H9 (cell line): ENCODE measurements around the gene INSYN2A. TPM values are rescaled to one million over a fixed set of nuclear protein-coding genes. Genes with fewer than 3 reads are reported as not detected.

Experiments
- DNase-seq: peaks from one replicate; pipeline ENCODE4 v3.0.0-alpha.2; 2017
- H2AFZ ChIP-seq: one replicate; pipeline ENCODE4 v1.6.1; 2013; ENCODE audit warnings: mild to moderate bottlenecking, low read length, control low read depth, moderate library complexity
- H2AK5ac ChIP-seq: 2 replicates; pipeline ENCODE4 v1.6.1; 2013; ENCODE audit warnings: low read length, control low read depth, mixed read lengths; ENCODE audit not compliant: insufficient read length
- H2BK120ac ChIP-seq: one replicate; pipeline ENCODE4 v1.6.1; 2013; ENCODE audit warnings: low read depth, mild to moderate bottlenecking, low read length, control low read depth, inconsistent platforms; ENCODE audit not compliant: poor library complexity, severe bottlenecking
- H2BK12ac ChIP-seq: 2 replicates; pipeline ENCODE4 v1.6.1; 2013; ENCODE audit warnings: low read length, control low read depth, mixed read lengths, low read depth; ENCODE audit not compliant: insufficient read length
- H2BK15ac ChIP-seq: 2 replicates; pipeline ENCODE4 v1.6.1; 2013; ENCODE audit warnings: low read depth, low read length, control low read depth
- H2BK20ac ChIP-seq: one replicate; pipeline ENCODE4 v1.6.1; 2013; ENCODE audit warnings: low read depth, mild to moderate bottlenecking, low read length, control low read depth, inconsistent platforms; ENCODE audit not compliant: poor library complexity, severe bottlenecking
- H2BK5ac ChIP-seq: 2 replicates; pipeline ENCODE4 v1.6.1; 2013; ENCODE audit warnings: low read length, control low read depth, mixed read lengths; ENCODE audit not compliant: insufficient read length
- H3K14ac ChIP-seq: 2 replicates; pipeline ENCODE4 v1.6.1; 2013; ENCODE audit warnings: low read length, control low read depth; ENCODE audit not compliant: insufficient read depth
- H3K18ac ChIP-seq: 2 replicates; pipeline ENCODE4 v1.6.1; 2013; ENCODE audit warnings: low read depth, mild to moderate bottlenecking, mixed read lengths, low read length, control low read depth; ENCODE audit not compliant: insufficient read length
- H3K23ac ChIP-seq: 2 replicates; pipeline ENCODE4 v1.6.1; 2013; ENCODE audit warnings: low read length, control low read depth, mixed read lengths, low read depth; ENCODE audit not compliant: insufficient read length
- H3K23me2 ChIP-seq: 2 replicates; pipeline ENCODE4 v1.6.1; 2013; ENCODE audit warnings: low read depth, mild to moderate bottlenecking, mixed read lengths, low read length, control low read depth; ENCODE audit not compliant: insufficient read length, poor library complexity, severe bottlenecking
- H3K27ac ChIP-seq: 2 replicates; pipeline ENCODE4 v1.5.1; 2013; ENCODE audit warnings: low read length, control low read depth, mixed read lengths, low read depth; ENCODE audit not compliant: insufficient read length
- H3K27me3 ChIP-seq: 2 replicates; pipeline ENCODE4 v1.6.1; 2013; ENCODE audit warnings: low read length, control low read depth, inconsistent platforms; ENCODE audit not compliant: insufficient read depth
- H3K4ac ChIP-seq: 2 replicates; pipeline ENCODE4 v1.6.1; 2013; ENCODE audit warnings: low read depth, mild to moderate bottlenecking, control low read depth, inconsistent platforms, low read length, moderate library complexity
- H3K4me1 ChIP-seq: 2 replicates; pipeline ENCODE4 v1.6.1; 2013; ENCODE audit warnings: low read length, control low read depth, inconsistent platforms; ENCODE audit not compliant: insufficient read depth
- H3K4me2 ChIP-seq: 2 replicates; pipeline ENCODE4 v1.6.1; 2013; ENCODE audit warnings: low read length, control low read depth, mixed read lengths; ENCODE audit not compliant: insufficient read length, insufficient read depth
- H3K56ac ChIP-seq: 2 replicates; pipeline ENCODE4 v1.6.1; 2013; ENCODE audit warnings: low read depth, mild to moderate bottlenecking, mixed read lengths, low read length, control low read depth; ENCODE audit not compliant: insufficient read length
- H3K79me1 ChIP-seq: 2 replicates; pipeline ENCODE4 v1.6.1; 2013; ENCODE audit warnings: low read depth, mild to moderate bottlenecking, moderate library complexity, low read length, control low read depth, inconsistent platforms; ENCODE audit not compliant: insufficient read depth, poor library complexity, severe bottlenecking
- H3K79me2 ChIP-seq: 2 replicates; pipeline ENCODE4 v1.6.1; 2013; ENCODE audit warnings: low read length, control low read depth, inconsistent platforms; ENCODE audit not compliant: insufficient read depth
- H3K9ac ChIP-seq: 2 replicates; pipeline ENCODE4 v1.6.1; 2013; ENCODE audit warnings: low read length, control low read depth, mixed read lengths; ENCODE audit not compliant: insufficient read length; ENCODE audit errors: extremely low read depth
- H3K9me3 ChIP-seq: one replicate; pipeline ENCODE4 v1.6.1; 2013; ENCODE audit warnings: low read depth, low read length, inconsistent platforms; ENCODE audit not compliant: control insufficient read depth
- H3T11ph ChIP-seq: one replicate; pipeline ENCODE4 v1.6.1; 2013; ENCODE audit warnings: mild to moderate bottlenecking, low read length, control low read depth, inconsistent platforms
- H4K20me1 ChIP-seq: one replicate; pipeline ENCODE4 v1.6.1; 2013; ENCODE audit not compliant: control insufficient read depth, insufficient read length, insufficient read depth
- H4K5ac ChIP-seq: 2 replicates; pipeline ENCODE4 v1.6.1; 2013; ENCODE audit warnings: low read depth, mild to moderate bottlenecking, mixed read lengths, low read length, control low read depth; ENCODE audit not compliant: insufficient read length
- H4K8ac ChIP-seq: replicated peaks from 2 replicates; pipeline ENCODE4 v1.6.1; 2013; ENCODE audit warnings: low read length, control low read depth, mixed read lengths, low read depth; ENCODE audit not compliant: insufficient read length
- H4K91ac ChIP-seq: 2 replicates; pipeline ENCODE4 v1.6.1; 2013; ENCODE audit warnings: low read depth, mild to moderate bottlenecking, moderate library complexity, mixed read lengths, low read length, control low read depth; ENCODE audit not compliant: insufficient read length
- H3K27ac Mint-ChIP-seq, 3 experiments: 2 replicates in 2 of 3; 3 replicates in 1 of 3; pipeline ENCODE4 v1.8.0; 2020 to 2021; ENCODE audit warnings: mixed read lengths in 3 of 3, mild to moderate bottlenecking in 1 of 3, moderate library complexity in 1 of 3
- H3K27me3 Mint-ChIP-seq: 2 replicates; pipeline ENCODE4 v1.8.0; 2021; ENCODE audit warnings: low read depth, mild to moderate bottlenecking, moderate library complexity, mixed read lengths
- H3K36me3 Mint-ChIP-seq, 3 experiments: 2 replicates in 2 of 3; 3 replicates in 1 of 3; pipeline ENCODE4 v1.8.0; 2020 to 2021; ENCODE audit warnings: low read depth in 3 of 3, mixed read lengths in 3 of 3; ENCODE audit not compliant: insufficient read depth in 1 of 3
- H3K4me1 Mint-ChIP-seq, 2 experiments: 2 replicates each; pipeline ENCODE4 v1.8.0; 2020; ENCODE audit warnings: mixed read lengths in 2 of 2
- H3K4me3 Mint-ChIP-seq, 2 experiments: 2 replicates in 1 of 2; 3 replicates in 1 of 2; pipeline ENCODE4 v1.8.0; 2020 to 2021; ENCODE audit warnings: mild to moderate bottlenecking in 2 of 2, mixed read lengths in 2 of 2, moderate library complexity in 1 of 2
- H3K9me3 Mint-ChIP-seq, 2 experiments: 2 replicates in 1 of 2; 3 replicates in 1 of 2; pipeline ENCODE4 v1.8.0; 2020; ENCODE audit warnings: mild to moderate bottlenecking in 2 of 2, mixed read lengths in 2 of 2, moderate library complexity in 1 of 2
- WGBS: extraction: QIAGEN DNeasy Blood & Tissue Kit; methylation state at CpG from one replicate; pipeline ENCODE4 v1.1.7; 2013; ENCODE audit warnings: missing lambda C conversion rate, low lambda C conversion rate, mixed read lengths; ENCODE audit not compliant: insufficient read length; ENCODE audit errors: extremely low coverage; 5-methylcytosine and 5-hydroxymethylcytosine counted together
- total RNA-seq: library from RNA; stranded (reverse); gene quantifications from 2 replicates; pipeline ENCODE4 v1.2.1, GENCODE V29; 2021
- TF ChIP-seq, protein P1 (sequence below): fragments of 200-600 bp; sonication (generic); conservative IDR thresholded peaks from 3 replicates; pipeline ENCODE4 v1.8.0; 2021; ENCODE audit warnings: antibody characterized with exemption, mild to moderate bottlenecking

The INSYN2A gene
- total RNA-seq, 1 experiment from 2014 or later = 0.09 TPM

DNA sequence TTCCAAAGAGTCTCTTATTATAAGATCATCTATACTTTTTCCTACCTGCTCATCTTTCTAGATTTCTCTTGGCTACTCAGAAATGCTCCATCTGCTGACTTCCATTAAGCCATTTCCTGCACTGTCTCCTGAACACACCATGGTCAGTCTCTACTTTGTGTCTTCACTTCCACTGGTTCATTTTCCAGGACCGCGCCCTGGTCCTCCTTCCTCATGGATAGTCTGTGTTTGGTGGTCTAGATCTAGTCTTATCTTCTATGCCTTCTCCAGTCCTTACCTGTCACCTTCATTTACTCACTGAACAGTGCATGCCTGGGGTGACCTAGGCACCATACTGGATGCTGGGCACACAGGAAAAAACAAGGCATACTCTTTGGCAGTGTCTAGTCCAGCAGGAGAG is 11.8 kb downstream of the INSYN2A start:
- H4K20me1 ChIP-seq = no peaks in the 10 kb centered on the region
- H3K4ac ChIP-seq = no peak overlapping the region
- Mint-ChIP-seq H3K36me3 (peaks cover 0 to 4% (median 4%) of the 10 kb centered on the region in 3 experiments; a peak in 2 of 7 replicates), H3K27me3 (no peaks in the 10 kb centered on the region), H3K4me3 (no peak overlapping the region), H3K9me3 (no peaks in the 10 kb centered on the region), H3K27ac (no peak overlapping the region), H3K4me1 (no peaks in the 10 kb centered on the region)
- H2BK5ac ChIP-seq = no peak overlapping the region
- no peak overlapping the region for H2AFZ ChIP-seq
- H3K4me2 ChIP-seq = no peak overlapping the region
- no peaks in the 10 kb centered on the region for H3K9me3 ChIP-seq
- H2BK120ac ChIP-seq = no peak overlapping the region
- no peak overlapping the region for H2BK20ac ChIP-seq
- no peak overlapping the region for H4K91ac ChIP-seq
- no peak overlapping the region for H2BK12ac ChIP-seq
- H3T11ph ChIP-seq = no peak overlapping the region
- H4K5ac ChIP-seq = no peak overlapping the region
- H3K23ac ChIP-seq = no peak overlapping the region
- H3K18ac ChIP-seq = no peak overlapping the region
- no peak overlapping the region for H2BK15ac ChIP-seq
- no peak overlapping the region for H3K9ac ChIP-seq
- no peaks in the 10 kb centered on the region for H3K4me1 ChIP-seq
- H2AK5ac ChIP-seq = no peak overlapping the region
- no peaks in the 10 kb centered on the region for H3K79me1 ChIP-seq
- no CpG with 5 or more reads among the region's 2 CpGs for WGBS
- H3K56ac ChIP-seq = no peak overlapping the region
- H3K14ac ChIP-seq = no peak overlapping the region
- no peak overlapping the region for H3K27ac ChIP-seq
- no peaks in the 10 kb centered on the region for H3K79me2 ChIP-seq
- H4K8ac ChIP-seq = no peak overlapping the region
- DNase-seq = no peak
- no peaks in the 10 kb centered on the region for H3K23me2 ChIP-seq
- TF ChIP-seq, protein P1, sequence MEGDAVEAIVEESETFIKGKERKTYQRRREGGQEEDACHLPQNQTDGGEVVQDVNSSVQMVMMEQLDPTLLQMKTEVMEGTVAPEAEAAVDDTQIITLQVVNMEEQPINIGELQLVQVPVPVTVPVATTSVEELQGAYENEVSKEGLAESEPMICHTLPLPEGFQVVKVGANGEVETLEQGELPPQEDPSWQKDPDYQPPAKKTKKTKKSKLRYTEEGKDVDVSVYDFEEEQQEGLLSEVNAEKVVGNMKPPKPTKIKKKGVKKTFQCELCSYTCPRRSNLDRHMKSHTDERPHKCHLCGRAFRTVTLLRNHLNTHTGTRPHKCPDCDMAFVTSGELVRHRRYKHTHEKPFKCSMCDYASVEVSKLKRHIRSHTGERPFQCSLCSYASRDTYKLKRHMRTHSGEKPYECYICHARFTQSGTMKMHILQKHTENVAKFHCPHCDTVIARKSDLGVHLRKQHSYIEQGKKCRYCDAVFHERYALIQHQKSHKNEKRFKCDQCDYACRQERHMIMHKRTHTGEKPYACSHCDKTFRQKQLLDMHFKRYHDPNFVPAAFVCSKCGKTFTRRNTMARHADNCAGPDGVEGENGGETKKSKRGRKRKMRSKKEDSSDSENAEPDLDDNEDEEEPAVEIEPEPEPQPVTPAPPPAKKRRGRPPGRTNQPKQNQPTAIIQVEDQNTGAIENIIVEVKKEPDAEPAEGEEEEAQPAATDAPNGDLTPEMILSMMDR = no peak
- no peaks in the 10 kb centered on the region for H3K27me3 ChIP-seq
